ENCODE data around the gene CCDC88C.

The CCDC88C gene

GRCh38 chr14:91289464-91289863 is 128.2 kb downstream of the CCDC88C start:
- DNase-seq (ENCODE audit: low read depth in 2 of 2): no peak

DNA sequence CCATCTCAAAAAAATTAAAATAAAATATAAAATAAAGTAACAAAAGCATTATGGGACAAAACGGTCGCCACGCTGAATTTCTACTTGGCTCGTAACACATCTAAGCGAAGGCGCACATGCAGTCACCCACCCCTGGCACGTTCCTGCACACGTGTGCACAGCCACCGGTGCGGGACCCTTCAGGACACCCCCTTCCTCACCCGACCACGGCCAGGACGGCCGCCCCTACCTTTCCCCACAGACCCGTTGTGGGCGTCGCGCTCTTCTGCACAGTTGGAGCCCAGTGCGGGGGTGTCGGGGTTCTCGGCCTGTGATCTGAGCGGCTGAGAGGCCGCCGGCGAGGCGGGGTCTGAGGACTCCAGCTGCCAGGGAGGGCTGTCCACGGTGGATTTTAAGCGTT is 128.7 kb downstream of the CCDC88C start:
- DNase-seq (ENCODE audit: low read depth in 2 of 2): no peak

DNA sequence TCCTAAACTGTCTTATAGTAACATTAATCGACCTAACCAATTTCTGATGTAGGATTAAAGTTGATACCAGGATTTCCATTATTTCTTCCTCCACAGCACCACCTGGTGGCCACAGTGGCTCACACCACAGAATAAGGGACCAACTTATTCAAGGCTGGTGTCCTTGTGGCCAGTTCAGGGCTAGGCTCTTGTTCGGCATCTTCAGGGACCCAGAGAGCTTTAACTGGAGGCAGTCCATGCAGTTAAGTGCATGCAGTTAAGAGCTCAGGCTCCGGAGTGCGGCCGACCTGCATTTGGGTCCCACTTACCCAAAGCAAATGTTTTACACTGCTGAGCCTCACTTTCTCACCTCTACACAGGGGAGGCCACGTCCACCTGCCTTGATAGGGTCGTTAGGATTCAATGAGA is 131.1 kb downstream of the CCDC88C start:
- peak; percentile 61 to 70 for DNase-seq (ENCODE audit: low read depth in 2 of 2)

DNA sequence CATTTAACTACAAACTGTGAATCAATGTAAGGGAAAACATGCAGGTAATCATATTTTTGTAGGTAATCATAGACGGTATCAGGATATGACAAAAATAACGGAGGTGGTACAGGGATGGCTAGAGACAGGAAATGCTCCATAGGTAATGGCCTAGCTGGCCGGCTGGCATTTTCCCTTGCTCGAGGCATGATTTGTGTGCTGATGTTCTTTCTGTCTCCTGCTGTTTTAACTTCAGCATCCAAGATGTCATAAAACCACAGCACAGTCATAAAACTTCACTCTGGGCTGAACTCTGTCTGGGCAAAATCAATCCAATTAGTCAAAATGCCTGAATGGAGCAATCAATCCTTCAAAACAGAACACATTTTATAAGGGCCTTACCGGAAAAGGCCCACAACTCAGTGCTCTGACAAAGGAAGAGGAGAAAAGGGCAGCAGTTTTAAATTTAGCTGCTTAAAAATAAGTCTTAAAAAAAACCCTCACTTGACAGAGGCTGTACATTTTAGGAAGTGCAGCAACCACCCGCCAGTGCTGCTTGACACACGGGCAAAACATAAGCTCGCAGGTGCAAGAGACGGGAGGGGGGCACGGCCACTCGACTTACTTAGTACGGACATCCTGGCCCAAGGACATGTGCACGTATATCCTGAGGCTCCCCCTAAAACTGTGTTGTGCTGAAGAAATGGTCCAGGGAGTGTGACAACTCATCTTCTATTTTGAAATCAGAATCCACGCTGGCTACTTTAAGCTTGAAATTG is 132.7 kb downstream of the CCDC88C start:
- DNase-seq (ENCODE audit: low read depth in 2 of 2): no peak

GRCh38 chr14:91284146-91284790 is 133.4 kb downstream of the CCDC88C start:
- DNase-seq (ENCODE audit: low read depth in 2 of 2): no peak

- DNase-seq (ENCODE audit: low read depth in 2 of 2): no peak
These were observed 134.0 kb downstream of the CCDC88C start for GRCh38 chr14:91283666-91284065.

- no peak for DNase-seq (ENCODE audit: low read depth in 2 of 2)
These were observed 134.5 kb downstream of the CCDC88C start for GRCh38 chr14:91282954-91283645.

GRCh38 chr14:91281346-91281745 is 136.3 kb downstream of the CCDC88C start:
- no peak for DNase-seq (ENCODE audit: low read depth in 2 of 2)

- DNase-seq (ENCODE audit: low read depth in 2 of 2): no peak
These were observed 137.5 kb downstream of the CCDC88C start for GRCh38 chr14:91280129-91280528.

DNA sequence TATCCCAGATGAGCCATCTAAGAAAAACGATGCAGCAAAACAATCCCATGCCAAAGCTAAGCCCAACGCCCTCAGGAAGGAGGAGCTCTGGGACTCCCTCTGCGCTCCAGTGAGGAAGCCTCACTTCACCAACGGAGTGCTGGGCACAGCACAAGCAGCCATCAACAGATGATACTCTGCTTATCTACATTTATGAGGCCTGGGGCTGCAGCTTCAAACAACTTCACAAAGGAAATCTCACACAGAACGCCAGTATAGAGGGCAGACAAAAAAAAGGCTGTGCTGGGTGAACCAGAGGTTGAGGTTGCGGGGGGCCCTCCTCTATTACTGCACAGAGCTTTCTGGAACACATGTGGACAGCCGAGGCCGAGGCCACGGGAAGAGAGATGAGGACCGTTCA is 138.3 kb downstream of the CCDC88C start:
- DNase-seq (ENCODE audit: low read depth in 2 of 2): no peak

- no peak for DNase-seq (ENCODE audit: low read depth in 2 of 2)
These were observed 139.3 kb downstream of the CCDC88C start for GRCh38 chr14:91278383-91278715.

DNA sequence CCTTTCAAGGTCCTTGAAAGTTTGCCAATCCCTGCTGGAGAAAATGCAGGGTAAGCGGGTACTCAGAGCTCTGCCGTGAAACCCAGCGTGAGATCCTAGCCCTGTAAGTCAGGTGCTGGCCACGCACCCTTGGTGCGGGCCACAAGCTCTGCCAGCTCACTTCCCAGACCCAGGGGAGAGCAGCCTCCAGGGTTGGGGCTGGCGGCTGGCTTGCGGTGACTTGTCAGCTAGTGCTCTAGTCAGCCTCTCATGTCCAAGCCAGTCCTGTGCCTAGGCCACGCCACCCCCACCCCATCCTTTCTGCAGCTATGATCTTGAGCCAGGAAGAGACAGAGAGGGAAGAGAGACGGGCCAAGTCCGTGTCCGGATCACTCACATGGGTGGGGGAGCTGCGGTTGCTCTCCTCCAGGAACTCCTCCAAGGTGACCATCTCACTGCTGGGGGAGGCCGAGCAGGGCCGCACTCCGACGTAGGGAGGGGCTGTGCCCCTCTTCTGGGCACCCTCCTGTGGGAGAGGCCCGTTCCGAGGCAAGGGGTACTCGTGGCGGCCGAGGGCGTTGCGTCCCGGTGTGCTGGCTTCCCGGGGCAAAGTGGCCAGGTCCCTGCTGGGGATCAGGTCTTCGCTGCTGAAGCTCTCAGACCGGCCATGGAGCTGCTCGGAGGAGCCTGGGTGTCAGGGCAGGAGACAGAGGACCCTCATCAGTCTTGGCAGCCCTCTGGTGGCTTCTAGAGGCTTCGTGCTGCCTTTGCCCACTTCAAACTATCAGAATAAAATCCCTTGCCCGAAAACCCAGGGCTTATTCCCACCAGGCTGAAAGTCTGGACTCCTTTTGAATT is 139.9 kb downstream of the CCDC88C start:
- DNase-seq (ENCODE audit: low read depth in 2 of 2): no peak

DNA sequence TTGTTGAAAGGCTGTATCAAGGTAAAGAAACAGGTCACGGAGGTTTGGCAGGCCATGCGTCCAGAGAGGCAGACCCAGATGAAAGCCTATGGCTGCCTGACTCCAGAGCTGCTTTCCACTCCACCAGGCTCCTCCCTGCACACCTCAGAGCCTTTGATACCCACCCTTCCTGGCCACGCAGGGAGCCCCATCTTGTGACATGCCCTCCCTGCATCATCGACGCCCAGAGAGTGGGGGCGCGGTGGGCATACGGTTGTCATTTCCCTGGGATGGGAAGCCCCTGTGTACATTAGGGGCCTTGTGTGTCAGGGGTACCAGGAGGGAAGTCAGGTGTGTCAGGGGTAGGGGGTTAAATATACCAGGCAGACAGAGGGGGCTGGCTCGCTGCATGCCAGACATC is 142.8 kb downstream of the CCDC88C start:
- no peak for DNase-seq (ENCODE audit: low read depth in 2 of 2)

DNA sequence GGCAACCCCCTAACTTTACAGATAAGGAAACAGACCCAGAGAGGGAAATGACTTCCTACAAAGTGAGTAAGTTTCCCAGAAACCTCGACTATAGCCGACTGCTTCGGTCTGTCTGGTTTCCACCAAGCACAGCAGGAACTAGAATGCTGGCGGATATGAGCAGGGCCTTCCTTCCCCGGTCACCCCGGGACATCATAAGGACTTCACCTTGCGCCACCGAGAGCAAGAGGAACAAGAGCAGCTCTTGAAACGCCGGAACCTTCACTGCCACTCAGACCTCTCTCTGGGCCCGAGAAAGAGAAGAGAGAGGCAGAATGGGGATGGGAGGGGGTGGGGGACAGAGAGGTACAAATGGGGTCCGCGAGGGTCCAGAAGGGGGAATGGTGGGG is 143.7 kb downstream of the CCDC88C start:
- no peak for DNase-seq (ENCODE audit: low read depth in 2 of 2)

- DNase-seq (ENCODE audit: low read depth in 2 of 2): no peak
These were observed 144.2 kb downstream of the CCDC88C start for GRCh38 chr14:91273273-91273884.

GRCh38 chr14:91272341-91273272 is 145.0 kb downstream of the CCDC88C start:
- no peak for DNase-seq (ENCODE audit: low read depth in 2 of 2)

DNA sequence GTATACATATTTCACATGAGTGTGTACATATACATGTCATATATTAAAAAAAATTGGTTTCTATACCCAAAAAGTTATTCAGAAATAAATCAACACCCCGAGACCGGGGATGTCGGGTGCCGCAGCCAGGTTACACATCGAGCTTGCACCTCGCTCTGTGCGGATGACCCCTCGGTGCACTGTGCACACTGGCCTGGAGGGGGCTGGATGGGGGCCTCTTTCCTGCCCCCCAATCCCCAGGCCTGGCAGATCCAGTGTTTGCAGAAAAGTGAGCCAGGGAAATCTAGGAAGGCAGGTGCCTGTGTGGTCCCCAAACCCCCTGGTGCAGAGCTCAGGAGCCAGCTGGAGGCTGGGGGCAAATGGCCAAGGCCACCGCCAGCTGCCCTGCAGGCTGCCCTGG is 146.0 kb downstream of the CCDC88C start:
- DNase-seq (ENCODE audit: low read depth in 2 of 2): no peak

DNA sequence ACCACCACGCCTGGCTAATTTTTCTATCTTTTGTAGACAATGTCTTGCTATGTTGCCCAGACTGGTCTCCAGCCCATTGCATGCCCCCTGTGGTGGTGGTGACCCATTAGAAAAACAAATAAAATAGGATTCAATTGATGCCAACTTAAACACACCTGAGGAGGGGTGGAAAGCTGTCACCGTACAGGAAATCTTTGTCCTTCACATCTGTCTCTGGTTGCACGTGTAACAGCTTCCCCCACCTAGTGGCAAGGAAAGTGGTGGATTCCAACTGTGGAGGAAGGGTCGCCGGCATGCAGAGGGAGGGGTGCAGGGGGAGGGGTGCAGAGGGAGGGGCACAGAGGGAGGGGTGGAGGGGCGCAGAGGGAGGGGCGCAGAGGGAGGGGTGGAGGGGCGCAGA is 147.0 kb downstream of the CCDC88C start:
- DNase-seq (ENCODE audit: low read depth in 2 of 2): no peak

GRCh38 chr14:91270188-91270587 is 147.4 kb downstream of the CCDC88C start:
- no peak for DNase-seq (ENCODE audit: low read depth in 2 of 2)

Data from activated CD8-positive, alpha-beta memory T cell treated with anti-CD3 and anti-CD28 coated beads for 4 hours (primary cell).